ENCODE measurements around the gene WDR73. TPM values are rescaled to one million over a fixed set of nuclear protein-coding genes. Genes with fewer than 3 reads are reported as not detected.
A peak's percentile ranks its signal among the peaks of the same experiment; 100 is the strongest.

Gene WDR73
- polyA plus RNA-seq, 2 of the 4 experiments (the other 2 are of a cell fraction) = 41.0 to 44.7 TPM

- TF ChIP-seq ELK1 (IDR thresholded peaks at IDR 0.05; ENCODE audit: low read depth, low read length) = no peak
- TF ChIP-seq RAD21 (conservative IDR thresholded peaks at IDR 0.05 in 1 of 2, IDR thresholded peaks at IDR 0.05 in 1 of 2) = peak; percentile 48 to 50
- TF ChIP-seq HDAC2 (IDR thresholded peaks at IDR 0.05) = no peak
- no peak for TF ChIP-seq CBX2 (IDR thresholded peaks at IDR 0.05; ENCODE audit: borderline replicate concordance, low read depth)
- TF ChIP-seq, protein P1, sequence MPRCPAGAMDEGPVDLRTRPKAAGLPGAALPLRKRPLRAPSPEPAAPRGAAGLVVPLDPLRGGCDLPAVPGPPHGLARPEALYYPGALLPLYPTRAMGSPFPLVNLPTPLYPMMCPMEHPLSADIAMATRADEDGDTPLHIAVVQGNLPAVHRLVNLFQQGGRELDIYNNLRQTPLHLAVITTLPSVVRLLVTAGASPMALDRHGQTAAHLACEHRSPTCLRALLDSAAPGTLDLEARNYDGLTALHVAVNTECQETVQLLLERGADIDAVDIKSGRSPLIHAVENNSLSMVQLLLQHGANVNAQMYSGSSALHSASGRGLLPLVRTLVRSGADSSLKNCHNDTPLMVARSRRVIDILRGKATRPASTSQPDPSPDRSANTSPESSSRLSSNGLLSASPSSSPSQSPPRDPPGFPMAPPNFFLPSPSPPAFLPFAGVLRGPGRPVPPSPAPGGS (IDR thresholded peaks at IDR 0.05) = peak; percentile 38; the same call in 1 of the 3 replicates
- TF ChIP-seq NFE2L2 (conservative IDR thresholded peaks at IDR 0.05; ENCODE audit: low read length) = no peak
- TF ChIP-seq MYC (IDR thresholded peaks at IDR 0.05; ENCODE audit: borderline replicate concordance, low read length) = no peak
- TF ChIP-seq SMC3 (IDR thresholded peaks at IDR 0.05) = peak; percentile 31; the same call in 1 of the 3 replicates
- no peak for TF ChIP-seq NPAS2 (CRISPR knock-in tag; IDR thresholded peaks at IDR 0.05; ENCODE audit: borderline replicate concordance)
- TF ChIP-seq, protein P2, sequence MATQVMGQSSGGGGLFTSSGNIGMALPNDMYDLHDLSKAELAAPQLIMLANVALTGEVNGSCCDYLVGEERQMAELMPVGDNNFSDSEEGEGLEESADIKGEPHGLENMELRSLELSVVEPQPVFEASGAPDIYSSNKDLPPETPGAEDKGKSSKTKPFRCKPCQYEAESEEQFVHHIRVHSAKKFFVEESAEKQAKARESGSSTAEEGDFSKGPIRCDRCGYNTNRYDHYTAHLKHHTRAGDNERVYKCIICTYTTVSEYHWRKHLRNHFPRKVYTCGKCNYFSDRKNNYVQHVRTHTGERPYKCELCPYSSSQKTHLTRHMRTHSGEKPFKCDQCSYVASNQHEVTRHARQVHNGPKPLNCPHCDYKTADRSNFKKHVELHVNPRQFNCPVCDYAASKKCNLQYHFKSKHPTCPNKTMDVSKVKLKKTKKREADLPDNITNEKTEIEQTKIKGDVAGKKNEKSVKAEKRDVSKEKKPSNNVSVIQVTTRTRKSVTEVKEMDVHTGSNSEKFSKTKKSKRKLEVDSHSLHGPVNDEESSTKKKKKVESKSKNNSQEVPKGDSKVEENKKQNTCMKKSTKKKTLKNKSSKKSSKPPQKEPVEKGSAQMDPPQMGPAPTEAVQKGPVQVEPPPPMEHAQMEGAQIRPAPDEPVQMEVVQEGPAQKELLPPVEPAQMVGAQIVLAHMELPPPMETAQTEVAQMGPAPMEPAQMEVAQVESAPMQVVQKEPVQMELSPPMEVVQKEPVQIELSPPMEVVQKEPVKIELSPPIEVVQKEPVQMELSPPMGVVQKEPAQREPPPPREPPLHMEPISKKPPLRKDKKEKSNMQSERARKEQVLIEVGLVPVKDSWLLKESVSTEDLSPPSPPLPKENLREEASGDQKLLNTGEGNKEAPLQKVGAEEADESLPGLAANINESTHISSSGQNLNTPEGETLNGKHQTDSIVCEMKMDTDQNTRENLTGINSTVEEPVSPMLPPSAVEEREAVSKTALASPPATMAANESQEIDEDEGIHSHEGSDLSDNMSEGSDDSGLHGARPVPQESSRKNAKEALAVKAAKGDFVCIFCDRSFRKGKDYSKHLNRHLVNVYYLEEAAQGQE (IDR thresholded peaks at IDR 0.05) = no peak
- TF ChIP-seq, protein P3, sequence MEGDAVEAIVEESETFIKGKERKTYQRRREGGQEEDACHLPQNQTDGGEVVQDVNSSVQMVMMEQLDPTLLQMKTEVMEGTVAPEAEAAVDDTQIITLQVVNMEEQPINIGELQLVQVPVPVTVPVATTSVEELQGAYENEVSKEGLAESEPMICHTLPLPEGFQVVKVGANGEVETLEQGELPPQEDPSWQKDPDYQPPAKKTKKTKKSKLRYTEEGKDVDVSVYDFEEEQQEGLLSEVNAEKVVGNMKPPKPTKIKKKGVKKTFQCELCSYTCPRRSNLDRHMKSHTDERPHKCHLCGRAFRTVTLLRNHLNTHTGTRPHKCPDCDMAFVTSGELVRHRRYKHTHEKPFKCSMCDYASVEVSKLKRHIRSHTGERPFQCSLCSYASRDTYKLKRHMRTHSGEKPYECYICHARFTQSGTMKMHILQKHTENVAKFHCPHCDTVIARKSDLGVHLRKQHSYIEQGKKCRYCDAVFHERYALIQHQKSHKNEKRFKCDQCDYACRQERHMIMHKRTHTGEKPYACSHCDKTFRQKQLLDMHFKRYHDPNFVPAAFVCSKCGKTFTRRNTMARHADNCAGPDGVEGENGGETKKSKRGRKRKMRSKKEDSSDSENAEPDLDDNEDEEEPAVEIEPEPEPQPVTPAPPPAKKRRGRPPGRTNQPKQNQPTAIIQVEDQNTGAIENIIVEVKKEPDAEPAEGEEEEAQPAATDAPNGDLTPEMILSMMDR (IDR thresholded peaks at IDR 0.05) = peak; percentile 39
- TF ChIP-seq GATA3 (IDR thresholded peaks at IDR 0.05; ENCODE audit: borderline replicate concordance) = no peak
- no peak for TF ChIP-seq KDM5A (IDR thresholded peaks at IDR 0.05)
- WGBS (ENCODE audit: missing lambda C conversion rate) = 67% methylated on average over 3 of the region's 3 CpGs
- peak; percentile 27 to 49; a peak in 5 of 6 replicates for ATAC-seq
- no peaks in the 10 kb centered on the region for H3K9me3 ChIP-seq
- H3K4me1 ChIP-seq = peaks cover 8% of the 10 kb centered on the region; the same call in 2 of the 3 replicates
- FAIRE-seq = no peak
- no peak overlapping the region for H3K4me3 ChIP-seq
- H3K27ac ChIP-seq = no peak overlapping the region
- CTCF ChIA-PET = interaction anchor here (0.7 to 3.1 kb wide), 17 partner anchors 9 to 290 kb away, joined by 3 to 21 read pairs (median 3); partner anchors contain the start of genes NMB and WDR73
- peak in 1 of 2 experiments; percentile 63 for DNase-seq (ENCODE audit: low read depth in 1 of 2, low spot score in 1 of 2)
- H3K4me2 ChIP-seq = no peak overlapping the region
- POLR2A ChIA-PET = interaction anchor here (0.8 to 1.2 kb wide), 2 partner anchors 16 to 50 kb away, joined by 3 to 6 read pairs; partner anchors contain the start of gene WDR73
Observed at GRCh38 chr15:84638103-84638502, 16.0 kb downstream of the WDR73 start.

DNA sequence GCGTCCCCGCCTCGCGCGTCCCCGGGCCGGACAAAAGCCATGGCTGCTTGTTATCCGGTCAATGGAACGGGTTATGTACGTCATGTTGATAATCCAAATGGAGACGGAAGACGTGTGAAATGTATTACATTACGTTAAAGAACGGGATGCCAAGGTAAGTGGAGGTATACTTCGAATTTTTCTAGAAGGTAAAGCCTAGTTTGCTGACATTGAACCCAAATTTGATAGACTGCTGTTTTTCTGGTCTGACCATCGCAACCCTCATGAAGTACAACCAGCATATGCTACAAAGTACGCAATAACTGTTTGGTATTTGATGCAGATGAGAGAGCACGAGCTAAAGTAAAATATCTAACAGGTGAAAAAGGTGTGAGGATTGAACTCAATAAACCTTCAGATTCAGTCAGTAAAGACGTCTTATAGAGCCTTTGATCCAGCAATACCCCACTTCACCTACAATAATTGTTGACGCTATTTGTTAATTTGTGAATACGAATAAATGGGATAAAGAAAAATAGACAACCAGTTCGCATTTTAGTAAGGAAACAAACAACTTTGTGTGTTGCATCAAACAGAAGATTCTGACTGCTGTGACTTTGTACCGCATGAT lies 19.8 kb downstream of the WDR73 start:
- DNase-seq (ENCODE audit: low read depth in 1 of 2, low spot score in 1 of 2) (no peak), FAIRE-seq (no peak), ATAC-seq (no peak)
- Histone ChIP-seq H3K4me3 (peak overlapping the region; percentile 51), H3K9me3 (no peaks in the 10 kb centered on the region), H3K27ac (peak overlapping the region; percentile 63 to 87), H3K4me2 (peak overlapping the region; percentile 87), H3K4me1 (peaks cover 24% of the 10 kb centered on the region; the same call in 2 of the 3 replicates)
- no peak for TF ChIP-seq POLR2A (IDR thresholded peaks at IDR 0.05; ENCODE audit: low read length)
- TF ChIP-seq, protein P4, sequence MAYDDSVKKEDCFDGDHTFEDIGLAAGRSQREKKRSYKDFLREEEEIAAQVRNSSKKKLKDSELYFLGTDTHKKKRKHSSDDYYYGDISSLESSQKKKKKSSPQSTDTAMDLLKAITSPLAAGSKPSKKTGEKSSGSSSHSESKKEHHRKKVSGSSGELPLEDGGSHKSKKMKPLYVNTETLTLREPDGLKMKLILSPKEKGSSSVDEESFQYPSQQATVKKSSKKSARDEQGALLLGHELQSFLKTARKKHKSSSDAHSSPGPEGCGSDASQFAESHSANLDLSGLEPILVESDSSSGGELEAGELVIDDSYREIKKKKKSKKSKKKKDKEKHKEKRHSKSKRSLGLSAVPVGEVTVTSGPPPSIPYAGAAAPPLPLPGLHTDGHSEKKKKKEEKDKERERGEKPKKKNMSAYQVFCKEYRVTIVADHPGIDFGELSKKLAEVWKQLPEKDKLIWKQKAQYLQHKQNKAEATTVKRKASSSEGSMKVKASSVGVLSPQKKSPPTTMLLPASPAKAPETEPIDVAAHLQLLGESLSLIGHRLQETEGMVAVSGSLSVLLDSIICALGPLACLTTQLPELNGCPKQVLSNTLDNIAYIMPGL (CRISPR knock-in tag; IDR thresholded peaks at IDR 0.05; ENCODE audit: borderline replicate concordance) = no peak
- TF ChIP-seq BHLHE40 (IDR thresholded peaks at IDR 0.05; ENCODE audit: low read depth, low read length) = no peak
- ChIA-PET CTCF (interaction anchor here (0.9 to 3.1 kb wide), 9 partner anchors 9 to 294 kb away, joined by 3 to 11 read pairs (median 3); partner anchors contain the start of gene WDR73), POLR2A (no interaction called here)
- 58% methylated on average over 23 of the region's 23 CpGs for WGBS (ENCODE audit: missing lambda C conversion rate)
